GM18907 (cell line): ENCODE measurements around the gene TMEM263.

Source experiments
- ATAC-seq: cut with Tn5 transposase; IDR thresholded peaks from one replicate; pipeline ENCODE4 v1.9.1; 2021; ENCODE audit warnings: mild to moderate bottlenecking, moderate library complexity; ENCODE audit not compliant: unreplicated experiment

The TMEM263 gene

DNA sequence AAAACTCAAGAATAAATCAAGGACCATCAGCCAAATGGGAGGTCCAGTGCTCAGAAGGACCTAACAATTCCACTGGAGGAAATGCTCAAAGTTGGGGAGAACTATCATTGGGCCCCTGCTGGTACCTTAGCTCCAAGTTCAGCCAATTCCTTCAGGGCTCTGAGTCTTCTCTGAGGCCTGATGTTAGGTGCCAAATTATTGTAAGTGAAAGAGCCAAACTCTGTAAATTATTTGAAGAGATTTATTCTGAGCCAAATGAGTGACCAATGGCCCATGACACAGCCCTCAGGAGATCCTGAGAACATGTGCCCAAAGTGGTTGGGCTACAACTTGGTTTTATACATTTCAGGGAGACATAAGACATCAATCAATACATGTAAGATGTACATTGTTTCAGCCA, 8.2 kb upstream of the TMEM263 start:
- ATAC-seq: no peak

DNA sequence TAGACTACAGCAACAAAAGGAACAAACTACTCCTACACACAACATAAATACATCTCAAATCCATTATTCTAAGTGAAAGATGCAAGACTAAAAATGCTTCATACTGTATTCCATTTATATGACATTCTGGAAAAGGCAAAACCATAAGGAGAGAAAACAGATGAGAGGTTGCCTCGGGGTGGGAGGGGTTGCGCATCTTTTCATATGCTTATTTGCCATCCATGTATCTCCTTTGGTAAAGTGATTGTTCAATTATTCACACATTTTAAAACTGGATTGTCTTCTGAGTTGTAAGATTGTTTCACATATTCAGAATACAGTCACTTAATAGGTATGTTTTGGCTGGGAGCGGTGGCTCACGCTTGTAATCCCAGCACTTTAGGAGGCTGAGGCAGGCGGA, 5.1 kb upstream of the TMEM263 start:
- no peak for ATAC-seq

DNA sequence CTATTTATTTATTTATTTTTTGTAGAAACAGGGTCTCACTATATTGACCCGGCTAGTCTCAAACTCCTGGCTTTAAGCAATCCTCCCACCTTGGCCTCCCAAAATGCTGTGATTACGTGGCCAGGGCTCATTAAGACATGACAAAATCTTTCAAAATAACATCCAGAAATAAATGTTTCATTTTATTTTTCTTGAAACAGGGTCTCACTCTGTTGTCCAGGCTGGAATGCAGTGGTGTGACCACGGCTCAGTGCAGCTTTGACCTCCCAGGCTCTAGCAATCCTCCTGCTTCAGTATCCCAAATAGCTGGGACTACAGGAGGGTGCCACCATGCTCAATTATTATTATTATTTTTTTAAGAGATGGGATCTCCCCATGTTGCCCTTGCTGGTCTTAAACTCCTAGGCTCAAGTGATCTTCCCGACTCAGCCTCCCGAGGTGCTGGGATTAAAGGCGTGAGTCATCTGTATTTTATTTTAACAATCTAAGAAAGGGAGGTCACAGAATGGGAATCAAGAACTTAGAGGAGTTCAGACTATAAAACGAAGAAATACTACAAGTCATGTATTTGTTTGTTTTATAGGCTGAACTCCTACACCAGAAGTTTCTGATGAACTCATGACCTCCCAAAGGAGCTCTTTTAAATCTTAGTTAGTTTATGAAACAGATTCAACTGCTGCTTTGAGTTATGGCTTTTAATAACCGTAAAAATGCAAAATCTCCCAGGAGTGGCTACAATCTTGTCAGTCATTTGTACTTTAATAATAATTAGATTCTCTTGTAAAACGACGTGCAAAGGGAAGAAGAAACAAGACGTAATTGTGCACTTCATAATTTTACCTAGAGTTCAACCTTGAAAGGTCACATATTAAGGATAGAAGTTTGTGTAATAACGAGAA, 2.1 kb upstream of the TMEM263 start:
- no peak for ATAC-seq

DNA sequence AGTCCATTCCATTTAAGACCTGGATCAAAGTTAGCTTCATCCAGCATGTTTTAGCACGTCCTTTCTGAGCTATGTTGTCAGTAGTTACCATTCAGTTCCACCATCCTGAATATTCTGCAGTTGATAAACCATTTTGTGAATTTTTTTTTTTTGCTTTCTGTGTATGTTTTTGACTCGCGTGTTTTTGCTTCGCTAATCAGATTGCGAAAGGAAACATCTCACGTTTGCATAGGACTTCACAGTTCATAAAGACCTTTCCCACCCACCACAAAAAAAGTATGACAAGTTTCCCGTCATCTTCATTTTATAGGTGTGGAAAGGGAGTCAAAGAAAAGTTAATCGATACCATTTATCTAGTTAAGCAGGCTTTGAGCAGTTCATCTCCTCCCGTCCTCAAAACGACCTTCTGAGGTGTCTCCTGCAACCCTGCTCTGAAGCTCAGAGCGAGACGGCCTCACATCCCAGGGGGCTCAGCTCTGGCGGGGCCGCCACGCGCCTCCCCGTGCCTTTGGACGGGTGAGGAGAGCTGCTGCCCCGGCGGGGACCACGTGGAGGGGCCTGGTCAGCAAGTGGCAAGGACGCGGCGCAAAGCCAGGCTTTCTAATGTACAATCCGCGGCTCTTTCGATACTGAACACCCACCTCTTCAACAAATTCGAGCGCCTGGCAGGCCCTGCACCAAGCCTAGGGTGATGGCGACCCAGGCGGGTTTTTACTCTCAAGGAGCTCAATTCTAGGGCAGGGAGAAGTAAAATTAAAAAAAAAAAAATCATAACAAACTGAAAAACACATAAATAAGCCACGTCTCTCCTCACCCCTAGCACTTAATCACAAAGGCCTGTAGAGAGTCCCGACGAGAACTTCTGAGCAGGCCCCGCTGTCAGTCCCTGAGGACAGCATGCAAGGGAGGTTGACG, 988 bp upstream of the TMEM263 start:
- ATAC-seq: no peak

DNA sequence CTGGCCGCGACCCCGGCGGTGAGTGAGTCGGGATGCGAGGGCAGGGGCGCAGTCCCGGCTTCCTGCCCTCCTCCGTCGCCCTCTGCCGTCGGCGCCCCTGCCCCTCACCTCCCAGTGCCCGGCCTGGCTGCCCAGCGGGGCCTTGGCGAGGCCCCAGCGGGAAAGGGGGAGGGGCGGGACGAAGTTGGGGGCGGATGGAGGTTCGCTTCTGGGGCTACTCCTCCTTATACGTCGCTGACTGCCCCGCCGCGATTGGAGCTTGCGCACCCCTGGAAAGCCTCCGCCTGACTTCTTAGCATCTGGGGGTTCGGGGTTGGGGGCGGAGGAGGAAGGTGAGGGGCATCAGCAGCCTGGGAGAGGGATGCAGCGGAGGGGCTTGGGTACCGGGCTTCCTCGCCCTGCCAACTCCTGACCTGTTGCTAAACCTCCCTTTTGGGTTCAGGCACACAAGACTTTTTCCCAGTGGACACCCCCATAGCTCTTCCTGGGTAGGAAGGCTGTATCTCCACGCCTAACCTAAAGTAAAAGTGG, 406 bp downstream of the TMEM263 start:
- ATAC-seq: peak; percentile 47

DNA sequence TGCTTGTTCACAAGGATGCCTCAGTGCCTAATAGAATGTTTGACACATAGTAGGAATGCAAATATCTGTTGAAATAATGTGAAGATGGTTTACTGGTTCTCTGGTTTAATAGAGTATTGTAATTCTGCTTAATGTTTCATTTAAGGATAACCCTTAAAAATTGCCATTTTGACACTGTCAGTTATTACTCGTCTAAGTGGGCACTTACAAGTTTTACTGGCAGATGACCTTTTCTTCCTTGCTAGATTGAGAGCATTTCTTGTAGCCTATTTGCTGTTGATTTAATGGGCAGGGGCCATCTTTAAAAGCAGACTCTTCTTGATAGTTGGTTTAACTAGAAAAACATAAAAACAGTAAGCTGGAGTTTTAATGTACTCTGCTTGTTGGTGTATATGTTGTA, 1.9 kb downstream of the TMEM263 start:
- ATAC-seq: no peak

DNA sequence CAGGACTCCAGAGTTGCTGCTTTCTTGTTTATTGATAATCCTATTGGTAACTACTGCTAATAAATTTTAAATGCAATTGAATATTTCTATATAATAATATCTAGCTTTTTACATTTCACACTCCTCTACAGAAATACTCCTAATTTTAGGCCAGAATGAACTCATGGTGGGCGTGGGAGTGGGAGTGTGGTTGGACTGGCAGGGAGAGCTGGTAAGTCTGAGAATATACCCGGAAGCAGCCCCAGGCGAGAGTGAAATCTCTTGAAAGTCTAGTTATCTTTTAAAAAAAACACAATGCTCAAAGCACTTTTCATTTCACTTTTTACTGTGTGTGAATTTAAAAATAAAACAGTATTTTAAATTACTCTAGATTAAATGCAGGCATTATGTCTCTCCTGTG, 4.7 kb downstream of the TMEM263 start:
- ATAC-seq: no peak

DNA sequence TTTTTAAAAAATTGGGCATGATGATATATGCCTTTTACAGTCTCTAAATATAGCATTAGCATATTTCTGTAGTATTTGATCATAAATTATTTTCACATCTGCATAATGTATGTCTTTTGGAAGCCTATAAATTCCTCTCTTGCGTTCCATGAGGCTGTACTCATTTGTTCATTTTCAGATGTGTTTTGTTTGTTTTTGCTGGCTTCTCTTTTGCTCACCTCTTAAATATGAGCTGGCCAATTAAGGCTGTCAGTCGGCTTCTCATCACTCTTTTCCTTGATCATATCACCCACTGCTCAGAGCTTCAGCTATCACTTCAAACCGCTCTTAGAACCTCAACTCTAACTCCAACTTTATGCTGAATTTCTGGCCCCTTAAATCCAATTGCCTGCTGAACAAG, 6.6 kb downstream of the TMEM263 start:
- no peak for ATAC-seq

DNA sequence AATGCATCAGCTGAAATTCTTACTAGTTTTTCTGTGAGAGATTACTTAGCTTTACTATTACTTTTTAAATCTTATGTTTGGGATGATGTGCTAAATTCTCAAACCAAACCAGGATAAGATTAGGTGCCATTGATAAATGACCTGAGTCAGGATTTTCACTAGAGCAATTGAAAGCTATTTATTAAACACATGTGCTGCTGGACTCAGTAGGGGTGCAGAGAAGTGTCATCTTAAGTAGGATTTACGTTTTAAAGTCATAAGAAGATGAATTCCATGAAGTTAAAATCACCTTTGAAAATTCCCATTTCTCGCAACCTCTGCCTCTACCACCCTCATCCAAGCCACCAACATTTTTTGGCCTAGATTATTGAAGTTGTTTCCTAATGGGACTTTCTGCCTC, 8.8 kb downstream of the TMEM263 start:
- no peak for ATAC-seq

DNA sequence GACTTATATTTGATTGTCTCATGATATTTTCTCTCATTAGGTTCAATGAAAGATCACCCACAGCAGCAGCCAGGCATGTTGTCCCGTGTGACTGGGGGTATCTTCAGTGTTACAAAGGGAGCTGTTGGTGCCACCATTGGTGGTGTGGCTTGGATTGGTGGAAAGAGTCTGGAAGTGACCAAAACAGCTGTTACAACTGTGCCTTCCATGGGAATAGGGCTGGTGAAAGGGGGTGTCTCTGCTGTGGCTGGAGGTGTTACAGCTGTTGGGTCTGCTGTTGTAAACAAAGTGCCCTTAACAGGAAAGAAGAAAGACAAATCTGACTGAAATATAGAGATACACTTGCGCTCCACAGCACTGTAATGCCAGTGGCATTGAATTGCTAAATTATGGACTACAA, 15.4 kb downstream of the TMEM263 start:
- no peak for ATAC-seq

DNA sequence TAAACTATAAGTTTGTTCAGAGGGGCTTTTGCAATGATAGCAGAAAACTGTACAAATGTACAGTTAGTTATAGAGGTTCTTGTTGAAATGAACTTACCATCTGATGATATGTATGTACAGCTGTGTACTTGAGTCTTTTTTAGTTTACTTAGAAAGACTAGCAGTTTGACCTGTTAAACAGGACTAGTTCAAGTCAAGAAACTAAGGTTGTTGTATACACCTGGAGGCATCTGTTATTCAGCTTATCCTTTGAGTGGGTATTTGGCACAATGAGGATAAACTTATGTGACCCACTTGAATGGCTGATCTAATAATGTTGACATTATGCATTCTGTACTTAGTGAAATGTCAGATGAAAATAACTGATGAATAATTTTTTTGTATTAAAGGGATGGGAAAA, 17.8 kb downstream of the TMEM263 start:
- ATAC-seq: no peak

DNA sequence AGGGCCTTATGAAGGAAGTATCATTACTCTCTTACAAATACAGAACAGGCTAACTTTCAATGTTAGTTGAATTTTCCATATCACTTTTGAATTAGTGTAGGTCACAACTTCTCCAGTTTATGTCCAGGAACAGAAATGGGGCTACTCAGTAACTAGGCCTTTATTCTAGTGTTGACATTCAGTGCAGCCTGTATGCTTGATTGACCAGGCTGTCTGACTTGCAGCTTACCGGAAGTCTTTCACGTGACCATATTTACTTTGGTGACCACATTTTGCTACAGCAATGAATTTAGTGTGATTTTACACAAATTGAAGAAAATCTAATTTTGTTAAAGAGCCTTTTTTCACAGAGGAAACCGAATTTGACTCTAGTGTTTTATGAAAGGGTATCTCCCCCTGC, 18.8 kb downstream of the TMEM263 start:
- peak; percentile 83 for ATAC-seq

DNA sequence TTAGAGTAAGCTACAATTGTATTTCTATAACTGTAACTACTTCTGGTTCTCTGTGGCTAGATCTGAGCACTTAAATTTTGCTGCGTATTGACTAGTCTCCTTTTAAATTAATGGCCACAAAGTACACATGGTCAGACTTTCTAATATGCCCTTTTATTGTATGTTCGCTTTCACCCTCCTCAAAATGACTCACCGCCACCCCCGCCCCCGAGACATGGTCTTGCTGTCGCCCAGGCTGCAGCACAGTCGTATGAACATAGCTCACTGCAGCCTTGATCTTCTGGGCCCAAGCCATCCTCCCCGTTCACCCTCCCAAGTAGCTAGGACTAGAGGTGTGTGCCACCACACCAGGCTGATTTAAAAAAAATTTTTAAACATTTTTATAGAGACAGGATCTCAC, 19.4 kb downstream of the TMEM263 start:
- ATAC-seq: no peak

DNA sequence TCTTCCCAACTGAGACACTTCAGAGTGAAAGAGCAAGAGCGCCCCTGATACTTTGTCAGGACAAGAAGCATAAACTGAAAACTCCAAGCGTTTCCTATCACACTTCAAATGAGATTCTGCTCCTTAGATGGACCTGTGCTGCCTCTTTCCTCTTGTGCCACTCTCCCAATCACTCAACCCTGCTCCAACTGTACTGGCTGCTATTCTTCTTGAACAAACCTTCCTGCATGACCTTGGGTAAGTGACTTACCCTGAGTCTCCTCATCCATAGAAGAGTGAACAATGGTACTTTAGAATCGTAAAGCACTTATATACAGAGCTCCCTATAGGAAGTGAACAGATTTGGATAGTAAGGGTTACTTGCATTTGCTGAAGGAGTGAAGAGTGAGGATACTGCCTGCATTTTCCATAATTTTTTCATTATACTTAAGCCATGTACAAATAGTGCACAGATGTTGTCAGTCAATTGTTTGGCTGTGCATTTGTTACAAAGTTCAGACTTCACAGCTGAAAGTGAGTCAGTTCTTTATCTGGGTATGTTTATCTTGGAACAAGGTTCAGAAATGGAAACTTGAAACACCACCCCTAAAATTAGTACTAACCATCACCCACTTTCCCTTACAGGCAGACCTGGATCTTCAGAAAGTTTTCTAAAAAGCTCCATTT, 20.4 kb downstream of the TMEM263 start:
- ATAC-seq: no peak

DNA sequence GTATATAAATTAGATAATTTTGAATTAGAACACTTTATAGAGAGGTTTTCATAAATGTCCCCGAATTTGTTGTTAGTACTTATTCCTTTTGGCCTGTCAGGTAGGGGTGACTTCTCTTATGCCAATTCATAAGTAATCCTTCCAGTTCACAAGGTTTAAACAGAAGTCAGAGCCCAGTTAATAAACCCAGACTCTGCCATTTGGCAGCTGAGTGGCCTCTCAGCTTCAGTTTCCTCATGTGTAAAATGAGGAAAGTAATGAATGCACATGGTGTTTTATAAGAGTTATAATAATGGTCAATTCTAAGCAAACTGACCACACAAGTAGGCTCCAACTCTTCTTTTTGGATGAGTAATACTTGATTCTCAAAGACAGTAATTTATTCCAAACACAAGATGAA, 21.0 kb downstream of the TMEM263 start:
- no peak for ATAC-seq

DNA sequence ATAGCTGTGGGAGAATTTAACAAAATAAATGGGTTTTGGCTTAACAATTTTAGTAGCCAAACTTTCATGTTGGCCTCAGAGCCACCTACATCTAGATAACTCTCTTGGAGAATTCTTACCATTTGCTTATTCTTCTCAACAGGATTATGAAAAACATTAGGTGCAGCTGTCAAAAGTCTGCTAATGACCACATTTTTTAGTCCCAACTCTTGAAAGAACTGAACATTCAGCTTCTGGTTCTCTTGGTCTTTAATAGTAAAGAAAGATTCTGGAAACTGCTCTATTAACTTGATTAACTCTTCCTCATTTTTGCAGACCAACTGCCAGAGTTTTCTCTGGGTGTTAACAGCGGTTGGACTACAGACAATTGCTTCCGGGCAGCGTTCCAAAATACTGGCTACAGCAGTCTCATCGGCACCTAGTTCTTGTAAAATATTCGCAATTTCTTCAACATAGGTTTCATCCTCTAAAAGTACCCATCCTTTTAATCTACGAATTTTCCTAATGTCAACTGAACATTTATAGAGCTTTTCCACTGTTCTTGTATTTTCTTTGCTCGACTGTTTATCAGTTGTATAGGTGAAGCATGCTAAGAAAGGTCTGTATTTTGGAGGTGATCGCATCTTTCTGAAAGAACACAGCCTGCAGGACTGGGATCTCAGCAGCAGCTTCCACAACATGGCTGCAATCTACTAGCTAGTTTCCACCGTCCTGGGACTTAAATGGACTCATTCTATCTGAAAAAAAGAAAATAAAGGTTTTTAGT, 22.5 kb downstream of the TMEM263 start:
- no peak for ATAC-seq

DNA sequence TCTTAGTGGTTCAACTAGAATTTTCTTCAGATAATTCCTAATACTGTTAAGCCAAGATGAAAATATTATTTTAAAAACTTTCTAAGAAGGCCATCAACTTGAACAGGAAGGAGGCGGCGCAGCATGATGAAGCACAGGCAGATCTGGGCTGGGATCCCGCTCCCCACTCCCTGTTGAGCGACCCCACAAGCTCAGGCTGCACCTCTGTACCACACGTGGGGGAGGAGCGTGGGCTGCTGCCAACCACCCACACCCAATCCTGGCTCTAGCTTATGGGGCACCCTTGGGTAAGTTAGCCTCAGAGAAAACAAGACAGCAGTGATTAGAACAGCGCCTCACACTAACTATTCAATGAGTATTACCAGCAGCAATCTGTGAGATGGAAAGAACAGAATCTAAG, 25.2 kb downstream of the TMEM263 start:
- ATAC-seq: no peak

DNA sequence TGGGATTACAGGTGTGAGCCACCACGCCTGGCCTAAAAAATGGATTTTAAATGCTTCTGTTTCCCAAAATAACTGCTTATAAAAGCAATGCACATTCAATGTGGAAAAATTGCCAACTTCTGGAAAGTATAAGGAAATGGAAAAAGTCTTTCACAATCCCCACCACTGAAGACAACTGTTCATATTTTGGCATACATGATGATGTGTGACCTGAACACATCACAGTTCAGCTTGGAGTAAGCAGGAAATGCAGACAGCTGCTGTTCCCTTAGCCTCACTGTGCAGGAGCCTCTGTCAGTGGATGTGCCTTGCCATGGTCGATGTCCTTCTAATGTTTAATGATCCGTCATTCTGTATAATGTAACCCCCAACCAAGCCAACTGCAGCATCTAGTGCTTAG, 26.1 kb downstream of the TMEM263 start:
- ATAC-seq: no peak

DNA sequence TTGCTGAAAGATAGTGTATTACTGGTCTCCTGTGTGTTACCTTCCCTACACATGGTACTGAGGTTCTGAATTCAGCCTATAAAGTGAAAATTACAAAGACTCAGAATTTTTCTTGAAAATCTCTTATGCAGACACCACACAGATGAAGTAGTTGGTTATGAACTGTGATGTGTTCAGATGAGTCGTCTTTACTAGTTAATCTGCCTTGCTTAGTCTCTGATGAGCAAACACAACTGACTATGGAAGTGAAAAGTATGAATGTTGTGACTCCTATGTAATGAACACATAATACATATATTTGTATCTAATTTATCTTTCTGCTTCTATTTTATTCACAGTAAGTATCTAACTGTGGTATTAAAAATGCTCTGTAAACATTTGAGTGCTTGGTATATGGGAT, 26.5 kb downstream of the TMEM263 start:
- ATAC-seq: no peak

DNA sequence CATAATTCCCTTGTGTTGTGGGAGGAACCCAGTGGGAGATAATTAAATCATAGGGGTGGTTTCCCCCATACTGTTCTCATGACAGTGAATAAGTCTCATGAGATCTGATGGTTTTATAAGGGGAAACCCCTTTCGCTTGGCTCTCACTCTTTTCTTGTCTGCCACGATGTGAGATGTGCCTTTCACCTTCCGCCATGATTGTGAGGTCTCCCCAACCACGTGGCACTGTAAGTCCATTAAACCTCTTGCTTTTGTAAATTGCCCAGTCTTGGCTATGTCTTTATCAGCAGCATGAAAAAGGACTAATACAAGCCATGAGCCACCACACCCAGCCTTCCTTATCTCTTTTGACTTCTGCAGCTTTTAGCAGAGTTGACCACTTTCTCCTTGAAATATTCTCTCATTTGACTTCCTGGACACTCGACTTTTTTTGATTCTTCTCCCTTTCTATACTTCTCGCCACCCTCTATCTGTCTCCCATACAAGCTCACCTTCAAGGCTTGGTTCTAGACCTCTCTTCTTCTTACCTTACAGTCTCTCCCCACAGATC, 29.0 kb downstream of the TMEM263 start:
- no peak for ATAC-seq
